Keratinocyte (primary cell): Measurements from ENCODE around the gene FHIT. TPM values are rescaled to one million over a fixed set of nuclear protein-coding genes. Genes with fewer than 3 reads are reported as not detected.

Source experiments
- DNase-seq: peaks from one replicate; pipeline ENCODE4 v3.0.0-alpha.2; 2011; ENCODE audit warnings: low read depth, missing footprints, low spot score
- FAIRE-seq: peaks from 2 replicates; lab custom pipeline; 2011; peaks lifted over from hg19 to GRCh38; lab: Jason Lieb, UNC
- H2AFZ ChIP-seq: 2 replicates; pipeline ENCODE4 v1.6.0; 2012; ENCODE audit warnings: low read length, control low read depth, inconsistent platforms; ENCODE audit not compliant: control insufficient read depth
- H3K27ac ChIP-seq: 2 replicates; pipeline ENCODE4 v1.5.1; 2011; ENCODE audit warnings: low read length; ENCODE audit not compliant: control insufficient read depth, insufficient read depth
- H3K27me3 ChIP-seq: 3 replicates; pipeline ENCODE4 v1.6.0; 2011; ENCODE audit warnings: low read length; ENCODE audit not compliant: control insufficient read depth, insufficient read depth; ENCODE audit errors: extremely low read depth
- H3K36me3 ChIP-seq, 2 experiments: 2 replicates in 1 of 2; 3 replicates in 1 of 2; pipeline ENCODE4 v1.5.1; 2011; ENCODE audit warnings: low read length in 2 of 2, mild to moderate bottlenecking in 1 of 2; ENCODE audit not compliant: control insufficient read depth in 2 of 2, insufficient read depth in 2 of 2; ENCODE audit errors: extremely low read depth in 1 of 2
- H3K4me1 ChIP-seq: 3 replicates; pipeline ENCODE4 v1.5.1; 2011; ENCODE audit warnings: low read length; ENCODE audit not compliant: control insufficient read depth, insufficient read depth; ENCODE audit errors: extremely low read depth
- H3K4me2 ChIP-seq: 3 replicates; pipeline ENCODE4 v1.6.0; 2011; ENCODE audit warnings: low read depth, low read length; ENCODE audit not compliant: control insufficient read depth, insufficient read depth; ENCODE audit errors: extremely low read depth
- H3K4me3 ChIP-seq, 3 experiments: fragments of 200-600 bp in 1 of 3; sonication (generic) in 1 of 3; 2 replicates in 2 of 3; 3 replicates in 1 of 3; pipeline ENCODE4 v1.5.1; 2011 to 2016; ENCODE audit warnings: low read length in 3 of 3, mild to moderate bottlenecking in 3 of 3, control low read depth in 2 of 3, inconsistent platforms in 1 of 3, low read depth in 1 of 3, mixed read lengths in 1 of 3, mixed run types in 1 of 3, moderate library complexity in 1 of 3; ENCODE audit not compliant: control insufficient read depth in 2 of 3, insufficient read depth in 2 of 3; ENCODE audit errors: extremely low read depth in 1 of 3
- H3K79me2 ChIP-seq: 2 replicates; pipeline ENCODE4 v1.6.0; 2012; ENCODE audit warnings: low read length; ENCODE audit not compliant: control insufficient read depth, insufficient read depth
- H3K9ac ChIP-seq: 3 replicates; pipeline ENCODE4 v1.6.0; 2011; ENCODE audit warnings: low read length; ENCODE audit not compliant: control insufficient read depth, insufficient read depth; ENCODE audit errors: extremely low read depth
- H3K9me1 ChIP-seq: 3 replicates; pipeline ENCODE4 v1.6.0; 2011; ENCODE audit warnings: low read length; ENCODE audit not compliant: control insufficient read depth, insufficient read depth; ENCODE audit errors: extremely low read depth
- H3K9me3 ChIP-seq: 2 replicates; pipeline ENCODE4 v1.5.1; 2012; ENCODE audit warnings: low read depth, low read length; ENCODE audit not compliant: control insufficient read depth
- H4K20me1 ChIP-seq: 3 replicates; pipeline ENCODE4 v1.6.0; 2011; ENCODE audit warnings: low read length; ENCODE audit not compliant: control insufficient read depth, insufficient read depth; ENCODE audit errors: extremely low read depth
- CTCF ChIP-seq, 3 experiments: IDR thresholded peaks in 1 of 3; conservative IDR thresholded peaks in 1 of 3; optimal IDR thresholded peaks in 1 of 3; 2 replicates in 2 of 3; 3 replicates in 1 of 3; pipeline versions ENCODE3 to v1.5.1; 2011; ENCODE audit warnings: low read length in 3 of 3, mild to moderate bottlenecking in 3 of 3, moderate library complexity in 2 of 3, control low read depth in 1 of 3, inconsistent platforms in 1 of 3; ENCODE audit not compliant: insufficient read depth in 2 of 3; ENCODE audit errors: extremely low read depth in 1 of 3
- EZH2 ChIP-seq: IDR thresholded peaks from one replicate; pipeline ENCODE4 v1.6.1; 2012; ENCODE audit warnings: inconsistent platforms, mild to moderate bottlenecking, low read length, moderate library complexity
- dilution Hi-C: fragments of 300-500 bp; cut with MboI; formaldehyde crosslinking; loops from one replicate; pipeline ENCODE4 v1.7.0; 2020; ENCODE audit warnings: low sequenced_read_pairs; ENCODE audit not compliant: extremely low pct_ligation_motif_present
- polyA plus RNA-seq, 5 experiments: library from polyadenylated mRNA; depleted of rRNA in 3 of 5; stranded (reverse) in 3 of 5; stranded (forward) in 1 of 5; unstranded in 1 of 5; fragments of >200 nt; gene quantifications; 1 replicate in 1 of 5; 2 replicates in 3 of 5; 3 replicates in 1 of 5; pipeline versions ENCODE4 v1.2.1 to v1.2.3, GENCODE V29; 2011 to 2012; ENCODE audit warnings: missing spikeins in 2 of 5, low read depth in 1 of 5, low replicate concordance in 1 of 5

The FHIT gene
- polyA plus RNA-seq, 1 donor (not counting 4 experiments of a cell fraction or from before 2014, with no cell fraction given) = 2.2 TPM

GRCh38 chr3:60073228-60073627, 1178.0 kb downstream of the FHIT start:
- no peak overlapping the region for H3K9ac ChIP-seq

GRCh38 chr3:60070366-60070765, 1180.9 kb downstream of the FHIT start:
- H3K36me3 ChIP-seq = no peaks in the 10 kb centered on the region
- no peaks in the 10 kb centered on the region for H3K79me2 ChIP-seq
- DNase-seq (no peak), FAIRE-seq (no peak)
- H3K4me1 ChIP-seq = no peaks in the 10 kb centered on the region
- TF ChIP-seq CTCF (optimal IDR thresholded peaks at IDR 0.05 in 1 of 3, IDR thresholded peaks at IDR 0.05 in 1 of 3, conservative IDR thresholded peaks at IDR 0.05 in 1 of 3; ENCODE audit: extremely low read depth in 1 of 3, insufficient read depth in 2 of 3, low read length in 3 of 3) (no peak), EZH2 (no peak)
- H3K4me2 ChIP-seq = no peak overlapping the region
- no peak overlapping the region for H3K9ac ChIP-seq
- no peak overlapping the region for H3K4me3 ChIP-seq
- no peaks in the 10 kb centered on the region for H3K9me3 ChIP-seq
- dilution Hi-C loops = no loop called here
- H3K27ac ChIP-seq = no peak overlapping the region
- no peaks in the 10 kb centered on the region for H4K20me1 ChIP-seq
- no peaks in the 10 kb centered on the region for H3K27me3 ChIP-seq
- H3K9me1 ChIP-seq = no peaks in the 10 kb centered on the region
- H2AFZ ChIP-seq = no peak overlapping the region

More at GRCh38 chr3:60073228-60073627, 1178.0 kb downstream of the FHIT start:
- H4K20me1 ChIP-seq = no peaks in the 10 kb centered on the region
- no peak overlapping the region for H2AFZ ChIP-seq
- DNase-seq (no peak), FAIRE-seq (no peak)
- H3K4me2 ChIP-seq = no peak overlapping the region
- no peaks in the 10 kb centered on the region for H3K79me2 ChIP-seq
- dilution Hi-C loops = no loop called here
- no peaks in the 10 kb centered on the region for H3K27me3 ChIP-seq
- no peak for TF ChIP-seq CTCF (optimal IDR thresholded peaks at IDR 0.05 in 1 of 3, IDR thresholded peaks at IDR 0.05 in 1 of 3, conservative IDR thresholded peaks at IDR 0.05 in 1 of 3; ENCODE audit: extremely low read depth in 1 of 3, insufficient read depth in 2 of 3, low read length in 3 of 3)
- TF ChIP-seq EZH2 = no peak
- no peak overlapping the region for H3K27ac ChIP-seq
- no peak overlapping the region for H3K4me3 ChIP-seq
- H3K9me1 ChIP-seq = no peaks in the 10 kb centered on the region
- H3K9me3 ChIP-seq = no peaks in the 10 kb centered on the region
- H3K4me1 ChIP-seq = no peaks in the 10 kb centered on the region
- H3K36me3 ChIP-seq = no peaks in the 10 kb centered on the region
